K562 (cell line): ENCODE data around the gene XRCC5. TPM values are rescaled to one million over a fixed set of nuclear protein-coding genes. Genes with fewer than 3 reads are reported as not detected.
A peak's percentile ranks its signal among the peaks of the same experiment; 100 is the strongest.

Experiments used
- ATAC-seq: fragments of 200-7000 bp; cut with Tn5 transposase; 3 replicates; pipeline ENCODE4 v1.9.1; 2020; ENCODE audit warnings: moderate library complexity
- BruUV-seq: library from RNA; stranded (reverse); fragments of 400-500 nt; replicated peaks from 2 replicates; lab custom pipeline; 2021; lab: Mats Ljungman, UMichigan
- CTCF ChIA-PET: fragments of 300-600 bp; formaldehyde crosslinking; extraction: SDS; loops from one replicate; lab custom pipeline; 2021; ENCODE audit warnings: low intra/inter-chr PET ratio; lab: Yijun Ruan, JAX
- POLR2A ChIA-PET: fragments of 300-600, 350-650 bp; sonication (Branson Sonifier 250); formaldehyde crosslinking; extraction: SDS; loops from one replicate; lab custom pipeline; 2021; ENCODE audit warnings: antibody characterized with exemption, inconsistent platforms; lab: Yijun Ruan, JAX
- DNase-seq, 4 experiments: peaks; one replicate each; pipeline versions ENCODE4 v3.0.0 to v3.0.0-alpha.2; 2011 to 2018; ENCODE audit warnings: low spot score in 3 of 4, mixed read lengths in 3 of 4; ENCODE audit errors: extremely low read depth in 1 of 4
- FAIRE-seq: peaks from 2 replicates; lab custom pipeline; 2011; peaks lifted over from hg19 to GRCh38; lab: Jason Lieb, UNC
- H2AFZ ChIP-seq: 2 replicates; pipeline ENCODE4 v1.6.0; 2011; ENCODE audit warnings: low read depth, low read length, control low read depth, inconsistent platforms
- H3K27ac ChIP-seq: fragments of 200-600 bp; 3 replicates; pipeline ENCODE4 v1.8.0; 2011; ENCODE audit warnings: low read depth, mild to moderate bottlenecking, control low read depth, inconsistent platforms, low read length, moderate library complexity, mixed read lengths; ENCODE audit errors: extremely low read depth
- H3K27me3 ChIP-seq, 2 experiments: fragments of 300-600 bp in 1 of 2; 2 replicates in 1 of 2; 3 replicates in 1 of 2; pipeline versions ENCODE4 v1.6.0 to v1.8.0; 2011; ENCODE audit warnings: inconsistent platforms in 2 of 2, low read length in 2 of 2, mild to moderate bottlenecking in 1 of 2, mixed read lengths in 1 of 2, moderate library complexity in 1 of 2; ENCODE audit not compliant: control insufficient read depth in 2 of 2, insufficient read depth in 2 of 2
- H3K36me3 ChIP-seq: fragments of 300-600 bp; 3 replicates; pipeline ENCODE4 v1.8.0; 2011; ENCODE audit warnings: mild to moderate bottlenecking, low read length, inconsistent platforms; ENCODE audit not compliant: control insufficient read depth, insufficient read depth
- H3K4me1 ChIP-seq, 2 experiments: fragments of 200-600 bp in 1 of 2; replicated peaks in 1 of 2; 2 replicates in 1 of 2; 3 replicates in 1 of 2; pipeline versions ENCODE4 v1.5.1 to v1.8.0; 2011; ENCODE audit warnings: inconsistent platforms in 2 of 2, low read length in 2 of 2, mild to moderate bottlenecking in 1 of 2, mixed read lengths in 1 of 2, moderate library complexity in 1 of 2; ENCODE audit not compliant: control insufficient read depth in 2 of 2, insufficient read depth in 2 of 2
- H3K4me2 ChIP-seq: 2 replicates; pipeline ENCODE4 v1.6.1; 2011; ENCODE audit warnings: low read length, control low read depth, inconsistent platforms, mixed read lengths; ENCODE audit not compliant: insufficient read depth
- H3K4me3 ChIP-seq: fragments of 200-600 bp; sonication (generic), shearing (Covaris generic); 2 replicates; pipeline ENCODE4 v1.5.1; 2016; ENCODE audit warnings: control low read depth, inconsistent platforms
- H3K79me2 ChIP-seq: fragments of 200-600 bp; 3 replicates; pipeline ENCODE4 v1.8.0; 2011; ENCODE audit warnings: low read length, inconsistent platforms; ENCODE audit not compliant: control insufficient read depth, insufficient read depth
- H3K9ac ChIP-seq, 2 experiments: 2 replicates each; pipeline versions ENCODE4 v1.6.0 to v1.6.1; 2011; ENCODE audit warnings: low read depth in 2 of 2, low read length in 2 of 2, control low read depth in 1 of 2, inconsistent platforms in 1 of 2, mild to moderate bottlenecking in 1 of 2, mixed read lengths in 1 of 2; ENCODE audit not compliant: insufficient read depth in 1 of 2
- H3K9me1 ChIP-seq: one replicate; pipeline ENCODE4 v1.6.0; 2011; ENCODE audit warnings: inconsistent platforms, mild to moderate bottlenecking, low read length, moderate library complexity; ENCODE audit not compliant: control insufficient read depth, insufficient read depth
- H3K9me3 ChIP-seq: replicated peaks from 2 replicates; pipeline ENCODE4 v1.5.1; 2011; ENCODE audit warnings: low read depth, low read length, inconsistent platforms; ENCODE audit not compliant: control insufficient read depth, insufficient read depth
- H4K20me1 ChIP-seq: replicated peaks from 2 replicates; pipeline ENCODE4 v1.6.1; 2011; ENCODE audit warnings: low read length, inconsistent platforms, mixed read lengths; ENCODE audit not compliant: control insufficient read depth, insufficient read depth
- ARHGAP35 ChIP-seq: fragments of 450-650 bp; IDR thresholded peaks from 2 replicates; pipeline ENCODE4 v1.6.1; 2018; ENCODE audit not compliant: partially characterized antibody
- CCAR2 ChIP-seq: fragments of 200-400 bp; formaldehyde crosslinking; IDR thresholded peaks from 2 replicates; pipeline ENCODE4 v1.6.1; 2017; ENCODE audit warnings: mild to moderate bottlenecking, low read depth, low read length
- KAT7 ChIP-seq: sonication (generic); formaldehyde crosslinking; IDR thresholded peaks from 2 replicates; pipeline ENCODE4 v1.8.0; 2022; ENCODE audit warnings: missing genetic modification reagents, mild to moderate bottlenecking, borderline replicate concordance
- RBM22 ChIP-seq: fragments of 200-400 bp; formaldehyde crosslinking; IDR thresholded peaks from 2 replicates; pipeline ENCODE4 v1.6.1; 2018; ENCODE audit warnings: low read length, low read depth; ENCODE audit not compliant: poor library complexity, severe bottlenecking
- TARDBP ChIP-seq: fragments of 450-650 bp; IDR thresholded peaks from 2 replicates; pipeline ENCODE4 v1.6.1; 2016
- UBTF ChIP-seq, 2 experiments: IDR thresholded peaks; 2 replicates each; pipeline ENCODE4 v1.6.1; 2012; ENCODE audit warnings: improper control_type of control experiment in 2 of 2, low read depth in 2 of 2, low read length in 2 of 2, borderline replicate concordance in 1 of 2
- WGBS: fragments of 100-300 bp; shearing (Covaris generic); methylation state at CpG from one replicate; pipeline ENCODE4 v1.1.6; 2016; ENCODE audit warnings: low coverage, mixed read lengths; ENCODE audit not compliant: insufficient coverage; ENCODE audit errors: missing lambda C conversion rate; 5-methylcytosine and 5-hydroxymethylcytosine counted together
- in situ Hi-C: fragments of 300-500 bp; cut with MboI; formaldehyde crosslinking; loops from 4 replicates; pipeline ENCODE4 v1.15.0; 2018; ENCODE audit warnings: inconsistent platforms, mixed read lengths
- intact Hi-C: fragments of 100-400 bp; cut with micrococcal nuclease; formaldehyde crosslinking; loops from 2 replicates; pipeline ENCODE4 v1.14.2; 2022
- polyA plus RNA-seq, 8 experiments: library from polyadenylated mRNA; depleted of rRNA in 4 of 8; stranded (reverse) in 5 of 8; unstranded in 3 of 8; fragments of >200 nt; fragmentation: Nextera tagmentation in 2 of 8; fragmentation: Illumina TruSeq in 1 of 8; extraction: Ambion mirVana in 2 of 8; extraction: Trizol in 1 of 8; gene quantifications; 2 replicates each; pipeline versions ENCODE4 v1.2.1 to v1.2.3, GENCODE V29; 2011 to 2014; ENCODE audit warnings: inconsistent platforms in 1 of 8, missing spikeins in 1 of 8
- total RNA-seq, 7 experiments: library from RNA; depleted of rRNA in 6 of 7; stranded (reverse); fragments of >200 nt in 6 of 7; fragmentation: Illumina TruSeq in 2 of 7; extraction: Trizol in 2 of 7; gene quantifications; 2 replicates each; pipeline versions ENCODE4 v1.2.1 to v1.2.3, GENCODE V29; 2011 to 2021; ENCODE audit warnings: low replicate concordance in 1 of 7

Gene XRCC5
- total and polyA plus RNA-seq, 9 of the 15 experiments (the other 6 are each of a cell fraction or from before 2014, with no cell fraction given), result 168 to 551 (median 297) TPM

DNA sequence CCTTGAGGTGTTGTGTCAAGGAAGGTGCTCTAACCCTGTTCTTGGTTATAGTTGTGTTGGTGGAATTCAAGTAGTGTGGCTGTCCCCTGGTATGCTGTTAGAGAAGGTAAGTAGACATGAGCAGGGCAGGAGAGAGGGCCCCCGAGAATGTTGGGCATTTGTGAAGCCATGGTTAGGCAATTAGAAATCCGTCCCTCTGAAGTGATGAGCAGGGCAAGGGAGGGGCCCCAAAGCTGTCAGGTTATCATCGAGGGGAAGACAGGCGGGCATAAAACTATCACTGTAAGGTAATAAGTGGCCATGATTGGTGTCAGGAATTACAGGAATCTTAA is 5.2 kb downstream of the XRCC5 start:
- H3K4me2 ChIP-seq, result peak overlapping the region; percentile 2; the same call in 1 of the 2 replicates
- no peak for TF ChIP-seq RBM22
- TF ChIP-seq KAT7 (CRISPR knock-in tag), result no peak
- TF ChIP-seq ARHGAP35, result no peak
- no peak for TF ChIP-seq UBTF (IDR thresholded peaks at IDR 0.05; ENCODE audit: borderline replicate concordance in 1 of 2, low read depth in 2 of 2, low read length in 2 of 2)
- TF ChIP-seq TARDBP, result no peak
- no peak for TF ChIP-seq CCAR2
- no peak overlapping the region for H2AFZ ChIP-seq
- intact Hi-C loops (no loop called here), in situ Hi-C loops (no loop called here)
- no TSS peak for BruUV-seq
- DNase-seq (no peak), FAIRE-seq (no peak), ATAC-seq (peak; percentile 15)
- peaks cover 86% of the 10 kb centered on the region for H3K79me2 ChIP-seq
- peaks cover 86% of the 10 kb centered on the region for H3K36me3 ChIP-seq
- peaks cover 5% of the 10 kb centered on the region; the same call in 1 of the 2 replicates for H4K20me1 ChIP-seq
- H3K4me1 ChIP-seq, result peaks cover 3 to 11% of the 10 kb centered on the region in 2 experiments; a peak in 4 of 5 replicates
- WGBS, result 42% methylated on average over 4 of the region's 4 CpGs
- peak overlapping the region; percentile 31; the same call in 2 of the 3 replicates for H3K27ac ChIP-seq
- H3K27me3 ChIP-seq, result no peaks in the 10 kb centered on the region
- ChIA-PET CTCF (no interaction called here), POLR2A (interaction anchor here (0.6 to 1.4 kb wide), 4 partner anchors 9 to 561 kb away, joined by 3 to 4 read pairs (median 3); partner anchors contain the start of genes PECR and TMEM169)
- H3K9me1 ChIP-seq, result no peaks in the 10 kb centered on the region
- no peaks in the 10 kb centered on the region for H3K9me3 ChIP-seq
- no peak overlapping the region for H3K9ac ChIP-seq
- no peak overlapping the region for H3K4me3 ChIP-seq
